HK-2 (cell line): ENCODE results near the gene CIART.
"Not testable (repeated sequence)": the region's sequence is repeated elsewhere in the genome, so short reads cannot be mapped to it uniquely, and the experiment has no call there.

Experiments
- DNase-seq: peaks from one replicate; pipeline ENCODE4 v3.0.0-alpha.2; 2018; ENCODE audit not compliant: unreplicated experiment

The CIART gene

GRCh38 chr1:150262388-150263320 is 19.7 kb upstream of the CIART start:
- DNase-seq: no peak

- no peak for DNase-seq
These were observed 18.8 kb upstream of the CIART start for GRCh38 chr1:150263549-150263948.

- no peak for DNase-seq
These were observed 14.5 kb upstream of the CIART start for GRCh38 chr1:150267896-150268295.

DNA sequence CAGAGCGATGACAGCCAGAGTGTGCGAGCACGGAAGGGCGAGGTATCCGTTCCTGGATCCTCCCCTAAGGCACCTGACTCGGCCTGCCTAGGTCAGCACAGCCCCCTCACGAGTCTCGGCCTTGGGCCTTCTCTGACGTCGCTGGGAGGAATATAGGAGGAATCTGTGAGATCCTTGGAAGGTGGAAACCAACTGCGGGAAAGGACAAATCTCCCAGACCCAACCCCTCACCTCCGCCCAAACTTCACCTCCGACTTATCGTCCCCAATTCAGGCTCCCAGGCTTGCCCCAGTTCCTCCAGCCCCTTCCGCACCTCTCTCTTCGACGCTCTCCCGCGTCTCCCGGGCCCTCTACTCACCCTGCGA is 14.0 kb upstream of the CIART start:
- DNase-seq: peak; percentile 43

- peak; percentile 94 for DNase-seq
These were observed 13.5 kb upstream of the CIART start, which contains the start of gene APH1A for GRCh38 chr1:150268705-150269403. Gene APH1A (minus strand): TSS chr1:150269016. CDS start chr1:150268810, 206 bp downstream.

DNA sequence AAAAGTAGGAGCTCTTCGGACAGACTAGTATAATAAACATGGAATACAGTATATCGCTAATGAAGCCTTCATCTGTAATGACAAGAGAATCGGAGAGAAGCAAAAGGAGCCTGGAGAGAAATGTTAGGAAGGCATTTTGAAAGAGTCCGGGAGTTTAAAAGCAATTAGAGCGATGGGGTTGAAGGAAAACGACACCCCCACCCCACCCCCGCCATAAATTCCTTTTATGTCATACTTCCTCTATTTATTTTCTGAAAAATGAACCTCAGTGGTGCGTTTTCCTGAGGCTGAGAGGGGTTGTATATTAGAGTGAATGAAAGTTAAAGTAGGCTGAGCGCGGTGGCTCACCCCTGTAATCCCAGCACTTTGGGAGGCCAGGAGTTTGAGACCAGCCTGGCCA is 12.9 kb upstream of the CIART start:
- DNase-seq: no peak

DNA sequence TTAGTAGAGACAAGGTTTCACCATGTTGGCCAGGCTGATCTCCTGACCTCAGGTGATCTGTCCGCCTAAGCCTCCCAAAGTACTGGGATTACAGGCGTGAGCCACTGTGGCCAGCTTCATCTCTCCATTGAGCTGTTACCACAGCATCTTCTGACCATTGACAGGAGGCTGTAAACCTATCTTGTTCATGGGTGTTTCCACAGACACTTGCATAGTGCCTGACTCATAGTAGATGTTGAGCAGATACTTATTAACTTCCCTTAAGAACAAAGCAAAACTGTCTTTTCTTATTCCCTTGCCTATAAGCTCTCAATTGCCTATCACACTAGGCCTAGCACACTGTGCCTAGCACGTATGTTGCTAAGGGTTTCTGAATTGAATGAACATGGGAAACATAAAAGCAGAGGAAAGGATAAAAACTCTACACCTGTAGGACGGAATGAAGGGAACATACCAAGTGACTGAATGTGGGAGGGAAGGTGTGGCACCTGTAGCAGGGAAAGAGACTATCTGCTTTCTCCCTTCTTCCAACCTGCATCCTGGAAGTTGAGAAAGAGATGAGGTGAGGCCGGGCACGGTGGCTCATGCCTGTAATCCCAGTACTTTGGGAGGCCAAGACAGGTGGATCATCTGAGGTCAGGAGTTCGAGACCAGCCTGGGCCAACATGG is 10.9 kb upstream of the CIART start:
- no peak for DNase-seq

GRCh38 chr1:150273311-150273710 is 9.0 kb upstream of the CIART start:
- no peak for DNase-seq

DNA sequence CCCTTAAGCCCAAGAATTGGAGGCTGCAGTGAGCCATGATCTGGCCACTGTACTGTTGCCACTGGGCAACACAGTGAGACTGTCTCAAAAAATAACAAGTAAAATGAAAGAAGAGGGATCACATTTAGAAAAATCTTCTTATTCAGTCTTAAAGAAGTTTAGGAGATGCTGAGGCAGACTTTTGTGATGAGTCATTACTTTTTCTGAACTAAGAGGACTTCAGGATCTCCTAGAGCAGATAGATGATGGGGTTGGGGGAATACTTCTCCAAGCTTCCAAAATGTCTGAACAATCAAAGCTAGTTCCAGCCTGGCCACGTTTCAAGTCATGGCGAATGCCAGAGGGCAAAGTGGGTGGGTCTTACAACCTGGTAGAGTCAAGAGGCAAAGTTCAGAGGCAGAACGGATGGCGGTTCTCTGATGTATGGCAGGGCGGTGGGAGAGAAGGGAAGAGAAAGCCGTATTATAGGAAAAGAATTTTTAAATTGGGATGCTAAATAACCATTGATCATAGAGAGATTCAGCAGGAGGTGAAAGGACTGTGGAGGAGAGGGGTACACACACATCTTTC is 2.1 kb upstream of the CIART start:
- no peak for DNase-seq

GRCh38 chr1:150281221-150281757 is 1.1 kb upstream of the CIART start:
- peak; percentile 56 for DNase-seq

- DNase-seq: no peak
These were observed 204 bp downstream of the CIART start for GRCh38 chr1:150282558-150282958.

DNA sequence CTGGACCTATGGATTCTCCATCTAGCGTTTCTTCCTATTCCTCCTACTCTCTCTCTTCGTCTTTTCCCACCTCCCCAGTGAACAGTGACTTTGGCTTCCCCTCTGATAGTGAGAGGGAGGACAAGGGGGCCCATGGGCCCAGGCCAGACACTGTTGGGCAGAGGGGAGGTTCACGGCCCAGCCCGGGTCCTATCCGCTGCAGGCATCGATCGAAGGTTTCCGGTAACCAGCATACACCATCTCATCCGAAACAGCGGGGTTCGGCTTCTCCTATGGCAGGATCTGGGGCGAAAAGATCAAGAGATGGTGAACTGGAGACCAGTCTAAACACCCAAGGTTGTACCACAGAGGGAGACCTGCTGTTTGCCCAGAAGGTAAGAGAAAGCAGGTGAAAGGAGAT is 906 bp downstream of the CIART start:
- no peak for DNase-seq

DNA sequence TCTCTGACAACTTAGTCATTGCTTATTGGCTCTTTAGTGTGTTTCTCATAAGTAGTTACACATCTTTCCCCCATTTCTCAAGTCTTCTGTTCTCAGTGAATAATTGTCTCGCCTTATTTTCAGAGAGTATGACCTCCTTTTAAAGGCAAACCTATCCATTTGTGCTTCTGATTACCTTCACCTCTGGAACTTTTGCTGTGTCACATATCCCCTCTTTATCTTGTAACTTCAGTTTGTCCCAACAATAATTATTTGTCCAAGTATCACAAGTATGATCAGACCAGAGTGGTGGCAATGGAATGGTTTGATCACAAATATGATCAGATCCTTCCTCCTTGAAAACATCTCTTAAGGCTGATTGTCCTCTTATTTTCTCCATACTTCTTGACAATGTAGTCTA is 6.0 kb downstream of the CIART start:
- DNase-seq: no peak

DNA sequence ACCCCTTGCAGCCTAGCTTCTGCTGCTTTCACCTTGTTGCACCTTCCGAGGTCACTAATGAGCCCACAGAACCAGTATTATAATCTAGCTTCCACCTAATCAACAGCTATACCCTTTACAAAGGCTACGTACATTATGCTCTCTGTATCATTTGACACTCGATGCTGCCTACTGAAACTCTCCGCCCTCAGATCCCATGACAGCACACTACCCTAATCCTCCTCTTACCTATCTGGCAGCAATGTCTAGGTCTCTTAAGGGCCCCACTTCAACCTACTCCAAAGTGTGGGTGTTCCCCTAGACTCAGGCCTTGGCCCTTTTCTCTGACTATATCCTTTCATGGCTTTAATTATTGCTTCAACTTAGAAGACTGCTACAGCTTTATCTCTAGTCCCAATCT is 6.5 kb downstream of the CIART start:
- no peak for DNase-seq

GRCh38 chr1:150293433-150294253 is 11.3 kb downstream of the CIART start, which contains the start of gene MRPS21:
Gene MRPS21 (plus strand): TSS chr1:150293861. CDS start chr1:150294367, 506 bp downstream.
- peak; percentile 89 for DNase-seq

DNA sequence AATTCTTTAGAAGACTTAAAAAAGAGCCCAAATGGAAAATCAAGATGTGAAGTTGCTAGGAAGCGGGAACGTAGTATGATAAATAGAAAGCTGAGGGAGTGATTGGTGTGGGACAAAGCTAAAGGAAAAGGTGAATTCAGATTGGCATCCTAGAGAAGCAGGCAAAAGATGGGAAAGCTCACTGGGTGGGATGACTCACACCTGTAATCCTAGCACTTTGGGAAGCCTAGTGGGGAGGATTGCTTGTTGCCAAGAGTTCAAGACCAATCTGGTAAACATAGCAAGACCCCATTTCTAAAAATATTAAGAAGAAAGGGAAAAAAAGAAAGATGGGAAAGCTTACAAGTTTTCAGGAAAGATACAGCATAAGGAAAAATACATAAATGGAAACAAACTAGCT is 13.1 kb downstream of the CIART start:
- DNase-seq: no peak

DNA sequence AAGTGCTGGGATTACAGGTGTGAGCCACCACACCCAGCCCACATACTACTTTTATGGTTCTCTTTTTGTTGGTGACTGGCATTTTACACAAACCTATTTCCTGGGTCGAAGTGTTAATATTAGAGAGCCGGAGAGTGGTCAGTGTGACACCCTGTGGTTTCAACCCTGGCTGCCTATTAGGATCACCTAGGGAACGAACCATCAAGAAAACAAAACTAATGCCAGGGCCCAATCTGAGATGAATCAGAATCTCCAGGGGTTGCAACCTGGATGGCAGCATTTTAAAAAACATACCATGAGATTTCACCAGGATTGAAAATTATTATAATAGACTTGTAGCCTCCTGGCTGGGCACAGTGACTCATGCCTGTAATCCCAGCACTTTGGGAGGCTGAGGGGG is 17.4 kb downstream of the CIART start:
- DNase-seq: no peak

DNA sequence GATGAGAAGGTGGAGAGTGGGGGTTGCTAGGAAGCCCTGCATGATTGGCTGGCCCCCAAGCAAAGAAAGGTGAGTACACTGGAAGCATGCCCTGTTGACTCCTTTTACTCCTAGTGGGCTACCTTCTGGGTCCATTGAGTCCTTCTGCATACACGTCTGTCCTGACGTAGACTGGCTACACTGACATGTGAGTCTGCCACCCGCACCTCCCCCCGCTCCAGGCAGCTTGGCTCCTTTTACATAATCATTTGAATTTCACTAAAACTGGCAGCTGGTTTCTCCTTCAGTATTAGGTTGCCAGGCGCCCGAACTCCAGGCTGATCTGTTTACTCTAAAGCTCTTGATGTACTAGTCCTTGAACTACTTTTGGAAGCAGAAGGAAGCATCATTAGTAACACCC is 20.0 kb downstream of the CIART start:
- DNase-seq: no peak

- DNase-seq: no peak
These were observed 20.5 kb downstream of the CIART start for GRCh38 chr1:150302902-150303301.

GRCh38 chr1:150308585-150308984 is 26.2 kb downstream of the CIART start:
- not testable (repeated sequence) for DNase-seq
